NCI-H345 treated with DMSO at 0.1 percent for 48 hours (cell line): ENCODE results near the gene SLC1A7.

ENCODE experiments used
- DNase-seq: peaks from one replicate; lab custom pipeline; 2025; ENCODE audit not compliant: unreplicated experiment; lab: John Stamatoyannopoulos, UW

The SLC1A7 gene

DNA sequence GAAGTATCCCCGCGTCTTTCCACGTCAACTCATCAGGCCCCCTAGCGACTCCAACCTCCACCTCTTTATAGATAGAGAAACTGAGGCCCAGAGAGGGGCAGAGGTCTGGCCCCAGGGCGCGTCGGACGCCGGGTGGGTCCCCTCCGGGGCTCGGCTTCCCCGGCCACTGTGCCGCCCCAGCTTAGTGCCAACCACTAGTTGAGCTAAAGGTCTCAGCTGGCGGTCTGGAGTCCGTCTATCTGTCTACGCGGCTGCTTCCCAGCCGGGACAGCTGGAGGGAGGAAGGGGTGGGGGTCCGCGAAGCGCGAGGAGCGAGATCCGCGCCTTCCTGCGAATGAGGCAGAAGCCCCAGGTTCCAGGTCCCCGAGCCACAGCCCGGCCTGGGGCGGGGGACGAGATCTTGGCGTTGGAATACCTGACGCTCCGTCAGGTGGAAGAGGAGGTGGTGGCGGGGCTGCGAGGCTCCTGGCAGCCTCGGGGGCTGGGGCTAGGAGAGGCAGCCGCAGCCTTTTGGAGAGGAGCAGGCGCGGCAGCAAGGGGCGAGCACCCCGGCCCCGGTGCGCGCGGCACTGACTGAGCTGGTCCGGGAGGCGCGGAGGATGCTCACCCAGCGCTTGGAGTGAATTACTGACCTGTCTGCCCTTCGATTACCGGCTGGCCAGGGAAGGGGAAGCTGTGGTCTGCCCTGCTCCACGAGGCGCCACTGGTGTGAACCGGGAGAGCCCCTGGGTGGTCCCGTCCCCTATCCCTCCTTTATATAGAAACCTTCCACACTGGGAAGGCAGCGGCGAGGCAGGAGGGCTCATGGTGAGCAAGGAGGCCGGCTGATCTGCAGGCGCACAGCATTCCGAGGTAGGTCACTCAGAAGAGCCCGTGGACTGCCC lies 79.5 kb downstream of the SLC1A7 start:
- DNase-seq = no peak

DNA sequence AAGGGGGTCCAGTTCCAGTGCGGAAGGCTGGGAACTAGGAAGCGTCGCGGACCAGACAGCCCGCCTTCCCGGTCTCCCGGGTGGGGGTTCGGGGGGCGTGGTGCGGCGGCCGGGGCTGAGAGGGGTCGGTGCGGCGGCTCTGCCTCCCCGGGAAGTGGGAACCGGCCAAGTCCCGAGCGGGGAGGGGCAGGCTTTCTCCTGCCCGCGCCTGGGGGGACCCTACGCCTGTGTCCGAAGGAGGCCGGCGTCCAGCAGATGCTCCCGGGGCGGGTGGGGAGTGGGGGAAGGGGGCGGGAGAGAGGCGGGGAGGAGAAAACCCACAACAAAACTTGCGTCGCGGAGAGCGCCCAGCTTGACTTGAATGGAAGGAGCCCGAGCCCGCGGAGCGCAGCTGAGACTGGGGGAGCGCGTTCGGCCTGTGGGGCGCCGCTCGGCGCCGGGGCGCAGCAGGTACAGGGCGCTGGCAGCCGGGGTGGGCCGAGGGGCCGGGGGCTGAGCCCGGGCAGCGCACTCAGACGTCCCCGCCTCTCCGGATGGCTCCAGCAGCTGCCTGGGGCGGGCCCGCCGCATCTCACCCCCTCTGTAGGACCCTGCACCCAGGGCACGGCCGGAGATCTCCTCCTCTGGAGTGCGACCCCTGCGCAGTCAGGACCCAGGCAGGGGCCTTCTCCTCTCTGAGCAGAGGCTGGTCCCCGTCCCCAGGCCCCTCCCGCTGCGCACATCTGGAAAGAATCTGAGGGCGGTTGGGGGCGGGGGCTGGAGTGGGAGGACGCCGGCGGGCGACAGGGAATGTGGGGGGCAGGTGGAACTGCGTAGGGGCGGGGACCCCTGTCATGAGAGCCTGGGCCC lies 80.4 kb downstream of the SLC1A7 start, which contains the start of gene PODN:
Gene PODN (plus strand): TSS at position 355 of the 849 bp plus-strand sequence. CDS start 7,643 bp downstream, outside the sequence.
- DNase-seq = no peak

DNA sequence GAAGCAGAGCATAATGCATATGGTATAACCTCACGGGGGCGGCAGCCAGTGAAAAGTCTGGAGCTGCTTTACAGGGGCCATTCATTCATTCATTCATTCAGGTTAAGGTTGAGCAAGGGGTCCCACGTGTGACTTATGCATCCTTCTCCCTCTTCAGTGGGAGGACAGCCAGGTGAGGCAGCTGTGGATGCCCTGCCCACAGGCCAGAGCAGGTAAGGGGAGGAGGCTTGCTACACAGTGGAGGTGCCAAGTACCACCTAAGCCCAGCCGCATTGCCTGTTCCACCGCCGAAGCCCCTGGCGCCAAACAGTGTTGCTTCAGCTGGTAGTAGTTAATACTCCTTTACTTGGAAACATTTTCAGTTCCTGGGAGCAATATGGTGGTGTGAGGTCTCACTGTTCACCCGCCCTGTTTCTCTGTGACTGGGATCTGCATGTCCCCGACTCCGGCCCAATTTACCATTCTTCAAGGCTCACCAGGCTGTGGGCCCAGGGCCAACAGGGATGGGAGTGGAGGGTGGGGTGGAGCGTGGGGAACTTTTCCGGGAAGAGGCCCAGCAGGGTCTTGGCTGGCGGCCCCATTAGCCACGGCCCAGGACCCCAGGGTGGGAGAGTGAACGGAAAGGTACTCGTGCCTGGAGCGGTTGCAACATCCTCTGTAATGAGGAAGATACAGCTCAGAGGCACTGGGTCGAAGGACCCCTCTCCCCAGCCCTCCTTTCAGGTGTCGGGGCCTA lies 81.1 kb downstream of the SLC1A7 start:
- DNase-seq = no peak

DNA sequence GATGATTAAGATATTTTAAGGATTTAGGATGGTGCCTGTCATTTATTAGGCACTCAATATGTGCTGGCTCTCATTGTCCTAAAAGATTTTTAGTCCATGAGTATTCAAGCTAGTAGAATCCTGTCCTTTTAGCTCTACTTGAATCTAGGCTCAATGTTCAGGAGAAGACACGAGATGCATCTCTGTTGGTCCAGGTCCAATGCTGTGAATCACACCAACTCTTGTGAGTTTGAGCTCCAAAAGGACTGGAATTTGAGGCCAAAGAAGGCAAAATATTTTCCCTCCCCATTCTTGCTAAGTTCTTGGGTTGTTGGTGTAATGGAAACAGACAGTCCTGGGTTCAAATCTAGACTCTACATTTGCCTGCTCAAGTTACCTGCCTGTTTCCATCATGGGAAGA lies 81.9 kb downstream of the SLC1A7 start:
- DNase-seq = no peak

DNA sequence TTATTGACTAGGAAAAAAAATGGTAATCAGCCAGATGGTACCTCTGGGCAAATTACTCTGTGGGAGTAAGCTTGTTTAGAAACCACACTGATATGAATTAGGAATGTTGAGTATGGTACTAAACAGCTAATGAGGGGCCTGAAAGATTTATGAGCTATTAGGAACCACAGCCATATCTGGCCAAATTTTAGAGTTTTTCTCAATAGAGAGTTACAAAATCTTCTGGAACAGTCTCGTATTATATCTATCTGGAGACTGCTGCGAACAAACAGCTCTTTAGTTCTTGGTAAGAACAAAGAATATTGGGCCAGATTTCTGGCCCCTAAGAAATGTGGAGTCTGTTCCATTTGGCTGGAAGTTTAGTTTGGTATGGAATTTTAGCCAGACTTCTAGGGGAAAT lies 85.3 kb downstream of the SLC1A7 start:
- DNase-seq = no peak

DNA sequence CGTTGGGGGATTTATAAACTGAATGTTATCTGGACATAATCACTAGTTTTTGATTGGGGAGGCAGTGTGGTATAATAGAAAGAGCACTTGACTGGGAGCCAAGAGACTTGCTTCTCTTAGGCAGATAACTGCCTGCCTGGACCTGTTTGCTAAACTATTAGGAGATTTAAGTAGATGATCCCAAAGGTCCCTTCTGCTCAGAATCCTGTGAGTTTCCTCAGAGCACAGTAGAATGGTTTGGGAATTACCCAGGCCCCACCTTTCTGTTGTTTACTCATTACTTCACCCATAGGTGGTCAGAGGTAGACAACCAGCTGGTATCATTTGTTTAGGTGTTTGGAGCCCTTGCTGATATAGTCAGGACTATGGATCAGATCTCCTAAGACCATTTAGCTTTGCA lies 90.8 kb downstream of the SLC1A7 start:
- no peak for DNase-seq

DNA sequence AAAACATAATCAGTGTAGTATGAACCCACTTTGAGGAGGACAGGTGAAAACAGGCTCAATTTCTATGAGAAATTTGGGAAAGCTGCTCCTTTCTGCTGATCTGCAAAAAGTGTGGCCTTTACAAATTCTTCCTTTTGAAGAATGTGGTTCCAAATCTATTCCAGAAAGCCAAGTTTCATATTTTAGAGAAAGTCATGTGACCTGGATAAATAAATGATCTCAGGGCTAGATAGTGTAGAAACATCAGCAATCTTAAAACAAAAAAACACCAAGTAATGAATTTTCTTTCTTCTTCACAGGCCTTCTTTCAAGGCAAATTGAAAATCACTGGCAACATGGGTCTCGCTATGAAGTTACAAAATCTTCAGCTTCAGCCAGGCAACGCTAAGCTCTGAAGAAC lies 92.1 kb downstream of the SLC1A7 start:
- no peak for DNase-seq

DNA sequence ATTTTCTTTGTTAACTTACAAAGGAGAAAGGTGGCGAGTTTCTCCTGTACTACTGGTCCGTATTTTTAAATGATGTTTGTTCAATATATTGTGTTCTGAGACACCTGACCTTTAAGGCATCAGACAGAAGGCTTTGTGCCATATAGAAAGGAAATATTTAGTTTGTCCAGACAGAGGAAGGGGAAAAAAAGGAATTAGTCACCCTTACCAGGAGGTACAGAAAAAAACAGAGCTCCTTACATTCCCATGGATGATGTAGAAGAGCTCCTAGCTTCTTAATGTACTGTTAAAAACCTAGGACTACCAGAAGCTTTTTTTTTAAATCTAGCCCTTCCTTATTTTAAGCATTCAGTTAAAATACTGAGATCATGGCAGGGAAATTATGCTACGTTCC lies 92.9 kb downstream of the SLC1A7 start:
- no peak for DNase-seq

DNA sequence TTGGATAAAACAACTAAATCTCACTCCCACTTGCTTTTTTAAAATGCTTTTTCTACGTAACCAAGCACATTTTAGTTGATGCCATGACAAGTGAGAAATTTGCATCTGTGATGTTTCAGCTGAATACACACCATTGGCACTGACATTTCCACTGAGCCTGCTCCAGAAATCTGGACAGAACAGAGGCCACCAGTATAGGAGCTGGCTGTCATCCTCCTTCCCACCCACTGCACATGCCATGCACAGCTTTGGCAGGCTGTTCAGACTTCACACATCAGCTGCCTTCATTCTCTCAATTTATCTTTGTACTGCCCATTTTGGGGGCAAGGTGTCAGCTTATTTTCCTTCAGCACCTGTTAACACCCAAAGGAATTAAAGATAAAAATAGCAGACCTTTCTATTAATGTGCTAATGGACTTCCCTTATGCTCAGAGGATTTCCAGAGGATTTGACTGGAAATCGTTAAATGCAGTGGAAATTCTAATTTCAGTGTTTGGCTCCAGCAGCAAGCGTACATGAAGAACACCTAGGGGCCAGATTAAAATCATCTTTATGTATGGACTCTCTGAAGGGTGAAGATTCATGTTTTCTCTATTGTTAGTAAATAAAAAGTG lies 93.4 kb downstream of the SLC1A7 start:
- no peak for DNase-seq

DNA sequence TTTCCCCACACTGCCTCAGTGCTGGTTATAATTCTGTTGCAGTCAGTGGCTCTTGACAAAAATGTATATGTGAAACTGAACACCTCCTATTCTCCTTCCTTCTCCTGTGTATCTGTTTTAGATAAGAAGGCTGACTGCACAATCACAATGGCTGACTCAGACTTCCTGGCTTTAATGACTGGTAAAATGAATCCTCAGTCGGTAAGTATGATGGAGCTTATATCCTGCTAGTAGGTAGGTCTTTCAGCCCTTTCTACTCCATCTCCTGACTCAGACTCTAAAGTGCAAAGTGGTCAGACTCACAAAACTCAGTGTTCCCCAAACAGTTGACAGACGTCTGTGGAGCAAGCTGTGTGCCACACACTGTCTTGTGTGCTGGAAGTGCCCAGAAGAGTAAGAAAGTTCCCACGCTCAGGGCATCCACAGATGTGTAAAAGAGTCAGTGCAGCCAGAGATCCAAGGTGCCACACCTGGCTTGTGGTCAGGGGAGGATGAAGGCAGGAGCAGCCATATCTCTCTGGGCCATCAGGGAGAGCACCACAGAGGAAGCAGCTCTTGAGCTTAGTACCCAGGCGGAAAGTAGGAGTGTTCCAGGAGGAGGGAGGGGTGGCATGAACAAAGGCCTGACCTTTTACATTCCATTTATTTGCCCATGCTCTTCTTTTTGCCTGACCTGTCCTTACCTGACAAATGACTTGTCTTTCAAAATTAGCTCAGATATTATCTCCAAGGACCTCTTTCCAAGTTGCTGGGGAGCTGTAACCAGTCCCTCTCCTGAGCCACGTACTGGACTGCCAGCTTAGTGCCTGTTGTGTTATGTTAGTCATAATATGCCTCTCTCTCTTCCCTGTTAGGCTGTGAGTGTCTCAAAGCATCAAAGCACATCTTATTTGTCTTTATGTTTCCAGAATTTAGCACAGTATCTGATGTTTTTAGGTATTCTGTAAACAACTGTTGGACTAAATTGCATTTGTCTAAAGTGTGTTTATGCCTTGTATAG lies 94.4 kb downstream of the SLC1A7 start:
- no peak for DNase-seq

DNA sequence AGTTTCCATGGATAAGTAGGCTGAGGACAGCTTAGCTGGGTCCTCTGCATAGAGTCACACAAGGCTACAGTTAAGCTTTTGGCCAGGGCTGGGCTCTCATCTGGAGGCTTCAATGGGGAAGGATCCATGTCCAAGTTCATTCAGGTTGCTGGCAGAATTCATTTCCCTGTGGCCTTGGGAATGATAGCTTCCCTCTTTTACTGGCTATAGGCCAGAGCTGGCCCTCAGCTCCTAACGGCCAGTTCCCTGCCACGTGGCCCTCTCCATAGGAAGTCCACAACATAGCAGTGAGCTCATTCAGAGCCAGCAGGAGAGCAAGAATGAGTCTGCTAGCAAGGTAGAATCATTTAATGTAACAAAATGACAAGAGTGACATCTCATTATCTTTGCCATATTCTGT lies 95.5 kb downstream of the SLC1A7 start:
- no peak for DNase-seq

DNA sequence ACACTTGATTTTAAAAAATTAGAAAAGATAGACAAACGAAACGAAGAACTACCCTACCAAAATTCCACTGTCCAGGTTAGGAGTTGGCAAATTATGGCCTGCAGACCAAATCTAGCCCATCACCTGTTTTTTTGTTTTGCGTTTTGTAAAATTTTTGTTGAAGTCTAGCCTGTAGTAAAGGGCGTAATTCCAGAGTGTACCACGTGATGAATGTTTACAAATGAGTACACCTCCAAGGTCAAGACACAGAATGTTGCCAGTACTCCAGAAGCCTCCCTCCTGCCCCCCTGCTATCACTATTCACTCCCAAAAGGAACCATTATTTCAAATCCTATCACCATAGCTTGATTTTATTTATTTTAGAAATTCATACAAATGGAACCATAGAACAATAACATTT lies 97.5 kb downstream of the SLC1A7 start:
- DNase-seq = no peak

DNA sequence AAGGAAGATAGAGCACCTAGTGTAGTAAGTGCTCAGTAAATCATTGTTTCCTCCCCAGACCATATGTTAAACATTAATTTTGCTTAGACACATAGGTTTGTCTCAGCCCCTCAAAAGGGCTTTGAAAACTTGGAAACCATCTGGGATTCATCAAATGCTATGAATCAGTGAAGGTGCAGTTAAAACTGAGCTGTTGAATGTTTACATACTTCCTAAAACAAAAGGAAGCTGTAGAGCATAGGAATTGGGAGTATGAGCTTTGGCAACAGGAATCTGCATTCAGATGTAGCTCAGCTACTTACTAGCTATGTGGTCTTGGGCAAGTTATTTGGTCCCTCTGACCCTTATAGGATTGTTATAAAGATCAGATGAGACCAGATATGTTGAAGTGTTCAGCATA lies 99.2 kb downstream of the SLC1A7 start:
- no peak for DNase-seq

DNA sequence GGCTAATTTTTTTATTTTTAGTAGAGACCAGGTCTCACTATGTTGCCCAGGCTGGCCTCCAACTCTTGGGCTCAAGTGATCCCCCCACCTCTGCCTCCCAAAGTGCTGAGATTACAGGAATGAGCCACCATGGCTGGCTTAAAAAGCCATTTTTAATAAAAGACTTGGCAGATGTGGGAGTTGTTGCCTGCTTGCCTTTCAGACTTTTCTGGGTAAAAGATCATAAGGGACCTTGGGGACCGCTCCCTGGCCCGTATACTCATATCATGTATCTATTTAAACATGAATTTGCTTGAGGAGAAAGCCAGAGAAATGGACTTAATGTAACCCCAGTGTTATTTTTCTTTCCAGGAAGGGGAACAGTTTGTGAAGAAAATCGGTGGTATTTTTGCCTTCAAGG lies 103.9 kb downstream of the SLC1A7 start:
- DNase-seq = no peak
